Measurements from ENCODE around the gene CFAP65. TPM values are rescaled to one million over a fixed set of nuclear protein-coding genes. Genes with fewer than 3 reads are reported as not detected.

CFAP65 gene
- total RNA-seq, 2 donors from 2014 or later = not detected

GRCh38 chr2:219076253-219076652 is 34.9 kb upstream of the CFAP65 start:
- no peaks in the 10 kb centered on the region for H3K27me3 Mint-ChIP-seq (ENCODE audit: low read depth)
- ATAC-seq (replicated peaks in 1 of 2) = no peak
- H3K36me3 Mint-ChIP-seq (ENCODE audit: insufficient read depth in 2 of 2) = no peaks in the 10 kb centered on the region
- no peaks in the 10 kb centered on the region for H3K9me3 Mint-ChIP-seq
- no peaks in the 10 kb centered on the region for H3K4me1 Mint-ChIP-seq (ENCODE audit: low read depth)
- no peak overlapping the region for H3K27ac Mint-ChIP-seq
- H3K4me3 Mint-ChIP-seq = no peak overlapping the region
- no peak for DNase-seq

GRCh38 chr2:219073413-219074129 is 32.3 kb upstream of the CFAP65 start:
- no peaks in the 10 kb centered on the region for H3K4me1 Mint-ChIP-seq (ENCODE audit: low read depth)
- H3K9me3 Mint-ChIP-seq = no peaks in the 10 kb centered on the region
- H3K27me3 Mint-ChIP-seq (ENCODE audit: low read depth) = no peaks in the 10 kb centered on the region
- DNase-seq (peak; percentile 14 to 25), ATAC-seq (replicated peaks in 1 of 2) (no peak)
- H3K27ac Mint-ChIP-seq = no peak overlapping the region
- no peaks in the 10 kb centered on the region for H3K36me3 Mint-ChIP-seq (ENCODE audit: insufficient read depth in 2 of 2)
- H3K4me3 Mint-ChIP-seq = no peak overlapping the region

- Mint-ChIP-seq H3K9me3 (no peaks in the 10 kb centered on the region), H3K27me3 (ENCODE audit: low read depth) (no peaks in the 10 kb centered on the region), H3K36me3 (ENCODE audit: insufficient read depth in 2 of 2) (no peaks in the 10 kb centered on the region), H3K4me3 (no peak overlapping the region), H3K4me1 (ENCODE audit: low read depth) (no peaks in the 10 kb centered on the region), H3K27ac (no peak overlapping the region)
- DNase-seq (no peak), ATAC-seq (replicated peaks in 1 of 2) (no peak)
Observed at GRCh38 chr2:219072741-219073250, 31.5 kb upstream of the CFAP65 start.

- DNase-seq (no peak), ATAC-seq (replicated peaks in 1 of 2) (no peak)
- no peaks in the 10 kb centered on the region for H3K36me3 Mint-ChIP-seq (ENCODE audit: insufficient read depth in 2 of 2)
- no peak overlapping the region for H3K4me3 Mint-ChIP-seq
- no peak overlapping the region for H3K27ac Mint-ChIP-seq
- H3K4me1 Mint-ChIP-seq (ENCODE audit: low read depth) = no peaks in the 10 kb centered on the region
- no peaks in the 10 kb centered on the region for H3K9me3 Mint-ChIP-seq
- no peaks in the 10 kb centered on the region for H3K27me3 Mint-ChIP-seq (ENCODE audit: low read depth)
Observed at GRCh38 chr2:219071131-219071816, 30.0 kb upstream of the CFAP65 start.

GRCh38 chr2:219065484-219065883 is 24.2 kb upstream of the CFAP65 start:
- Mint-ChIP-seq H3K27ac (no peak overlapping the region), H3K9me3 (no peaks in the 10 kb centered on the region), H3K4me1 (ENCODE audit: low read depth) (no peaks in the 10 kb centered on the region), H3K27me3 (ENCODE audit: low read depth) (peaks cover 38% of the 10 kb centered on the region), H3K36me3 (ENCODE audit: insufficient read depth in 2 of 2) (no peaks in the 10 kb centered on the region), H3K4me3 (no peak overlapping the region)
- ATAC-seq (replicated peaks in 1 of 2) (no peak), DNase-seq (no peak)

GRCh38 chr2:219062081-219062480 is 20.8 kb upstream of the CFAP65 start:
- peak overlapping the region; percentile 12 for H3K27ac Mint-ChIP-seq
- H3K4me1 Mint-ChIP-seq (ENCODE audit: low read depth) = peaks cover 18% of the 10 kb centered on the region
- no peak overlapping the region for H3K4me3 Mint-ChIP-seq
- H3K36me3 Mint-ChIP-seq (ENCODE audit: insufficient read depth in 2 of 2) = no peaks in the 10 kb centered on the region
- H3K27me3 Mint-ChIP-seq (ENCODE audit: low read depth) = peaks cover 66% of the 10 kb centered on the region
- DNase-seq (no peak), ATAC-seq (replicated peaks in 1 of 2) (no peak)
- H3K9me3 Mint-ChIP-seq = no peaks in the 10 kb centered on the region

GRCh38 chr2:219060821-219061791 is 19.8 kb upstream of the CFAP65 start, which contains the start of gene IHH:
TSS of gene IHH (minus strand) at chr2:219060921. CDS start at chr2:219060467, 454 bp downstream.
- Mint-ChIP-seq H3K4me1 (ENCODE audit: low read depth) (peaks cover 18% of the 10 kb centered on the region), H3K27me3 (ENCODE audit: low read depth) (peaks cover 74% of the 10 kb centered on the region), H3K4me3 (peak within 1 kb of the TSS; percentile 71 to 78), H3K36me3 (ENCODE audit: insufficient read depth in 2 of 2) (no peaks in the 10 kb centered on the region), H3K27ac (no peak within 1 kb of the TSS), H3K9me3 (no peaks in the 10 kb centered on the region)
- ATAC-seq (replicated peaks in 1 of 2) (peak; percentile 21 to 34), DNase-seq (peak; percentile 17 to 26)

GRCh38 chr2:219059725-219060682 is 18.7 kb upstream of the CFAP65 start:
- DNase-seq = peak; percentile 11 to 24
- Mint-ChIP-seq H3K27ac (no peak overlapping the region), H3K4me1 (ENCODE audit: low read depth) (peaks cover 18% of the 10 kb centered on the region), H3K27me3 (ENCODE audit: low read depth) (peaks cover 75% of the 10 kb centered on the region), H3K4me3 (peak overlapping the region; percentile 71 to 78), H3K9me3 (no peaks in the 10 kb centered on the region), H3K36me3 (ENCODE audit: insufficient read depth in 2 of 2) (no peaks in the 10 kb centered on the region)
- ATAC-seq (replicated peaks in 1 of 2) = no peak

GRCh38 chr2:219059375-219059724 is 18.0 kb upstream of the CFAP65 start:
- H3K27me3 Mint-ChIP-seq (ENCODE audit: low read depth) = peaks cover 69% of the 10 kb centered on the region
- no peaks in the 10 kb centered on the region for H3K9me3 Mint-ChIP-seq
- H3K4me1 Mint-ChIP-seq (ENCODE audit: low read depth) = peaks cover 18% of the 10 kb centered on the region
- no peaks in the 10 kb centered on the region for H3K36me3 Mint-ChIP-seq (ENCODE audit: insufficient read depth in 2 of 2)
- DNase-seq (no peak), ATAC-seq (replicated peaks in 1 of 2) (no peak)
- H3K27ac Mint-ChIP-seq = no peak overlapping the region
- peak overlapping the region; percentile 71 to 78 for H3K4me3 Mint-ChIP-seq

GRCh38 chr2:219058541-219059374 is 17.4 kb upstream of the CFAP65 start:
- no peak overlapping the region for H3K27ac Mint-ChIP-seq
- peaks cover 18% of the 10 kb centered on the region for H3K4me1 Mint-ChIP-seq (ENCODE audit: low read depth)
- peaks cover 69% of the 10 kb centered on the region for H3K27me3 Mint-ChIP-seq (ENCODE audit: low read depth)
- no peaks in the 10 kb centered on the region for H3K36me3 Mint-ChIP-seq (ENCODE audit: insufficient read depth in 2 of 2)
- ATAC-seq (replicated peaks in 1 of 2) (peak in 1 of 2 donors; percentile 5), DNase-seq (peak in 1 of 2 donors; percentile 7)
- H3K9me3 Mint-ChIP-seq = no peaks in the 10 kb centered on the region
- H3K4me3 Mint-ChIP-seq = peak overlapping the region; percentile 77 to 84

- DNase-seq = peak; percentile 87 to 88
- peaks cover 66% of the 10 kb centered on the region for H3K27me3 Mint-ChIP-seq (ENCODE audit: low read depth)
- no peaks in the 10 kb centered on the region for H3K9me3 Mint-ChIP-seq
- peak overlapping the region; percentile 77 to 84 for H3K4me3 Mint-ChIP-seq
- H3K4me1 Mint-ChIP-seq (ENCODE audit: low read depth) = peaks cover 18% of the 10 kb centered on the region
- peak; percentile 92 to 93 for ATAC-seq (replicated peaks in 1 of 2)
- H3K36me3 Mint-ChIP-seq (ENCODE audit: insufficient read depth in 2 of 2) = no peaks in the 10 kb centered on the region
- H3K27ac Mint-ChIP-seq = no peak overlapping the region
Observed at GRCh38 chr2:219057709-219058540, 16.6 kb upstream of the CFAP65 start.

All from activated T-cell treated with anti-CD3 and anti-CD28 coated beads, Interleukin-2, amount 50 U/mL, for 72 hours (primary cell).